HG02678 (cell line): Measurements from ENCODE around the gene DST.

ENCODE experiments used
- ATAC-seq: cut with Tn5 transposase; IDR thresholded peaks from one replicate; pipeline ENCODE4 v1.9.1; 2021; ENCODE audit warnings: mild to moderate bottlenecking, moderate library complexity; ENCODE audit not compliant: unreplicated experiment

DST gene

DNA sequence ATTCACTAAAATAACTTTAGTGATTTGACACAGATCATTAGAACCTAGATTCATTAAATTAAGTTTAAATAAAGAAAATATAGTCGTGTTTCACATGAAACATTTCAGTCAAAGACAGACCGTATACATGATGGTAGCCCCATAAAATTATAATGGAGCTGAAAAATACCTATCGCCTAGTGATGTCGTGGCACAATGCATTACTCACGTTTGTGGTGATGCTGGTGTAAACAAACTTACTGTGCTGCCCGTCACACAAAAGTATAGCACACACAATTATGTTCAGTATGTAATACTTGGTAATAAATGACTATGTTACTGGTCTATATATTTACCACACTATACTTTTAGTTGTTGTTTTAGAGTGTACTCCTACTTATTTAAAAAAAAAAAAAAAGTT lies 17.3 kb downstream of the DST start:
- ATAC-seq = no peak

DNA sequence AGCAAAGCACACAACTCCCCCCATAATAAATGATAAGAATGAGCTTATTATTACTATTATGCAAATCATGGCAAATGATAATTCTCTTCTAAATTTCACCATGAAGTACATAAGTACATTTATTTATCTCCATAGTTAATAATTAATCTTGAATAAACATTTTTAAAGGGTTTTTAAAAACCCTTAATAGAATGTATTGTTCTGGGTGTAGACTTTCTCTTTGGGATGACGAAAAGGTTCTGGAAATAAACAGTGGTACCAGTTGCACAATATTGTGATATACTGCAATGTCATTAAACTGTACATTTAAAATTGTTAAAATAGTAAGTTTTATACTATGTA lies 18.0 kb downstream of the DST start:
- ATAC-seq = no peak

DNA sequence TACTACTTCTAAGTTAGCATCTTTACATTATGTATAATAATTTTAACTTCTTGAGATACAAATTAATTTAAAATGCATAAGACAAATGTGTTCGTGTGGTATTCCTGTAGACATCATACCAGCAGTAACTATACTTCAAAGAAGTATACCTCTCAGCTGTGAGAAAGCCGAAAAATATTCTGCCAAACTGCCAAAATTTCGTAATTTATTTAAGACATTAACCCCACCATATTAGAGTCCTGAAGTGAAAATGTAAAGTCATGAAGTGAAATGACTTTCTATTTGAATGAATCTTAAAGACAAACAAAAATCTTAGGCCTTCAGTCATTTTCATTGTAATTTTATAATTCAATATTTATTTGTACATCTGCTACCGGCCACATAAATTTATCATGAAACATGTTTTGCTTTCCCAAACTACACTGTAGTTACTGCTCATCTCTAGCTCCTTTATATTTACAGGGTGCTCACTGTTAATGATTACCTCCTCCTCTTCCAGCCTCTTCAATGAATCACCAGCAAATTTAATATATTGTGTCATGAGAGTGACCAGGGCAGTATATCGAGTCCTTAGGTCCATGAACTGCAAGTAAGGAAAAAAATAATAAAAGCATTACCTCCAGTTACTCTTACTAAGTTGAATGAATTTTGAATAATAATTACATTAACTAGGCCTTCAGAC lies 18.5 kb downstream of the DST start:
- ATAC-seq = no peak

DNA sequence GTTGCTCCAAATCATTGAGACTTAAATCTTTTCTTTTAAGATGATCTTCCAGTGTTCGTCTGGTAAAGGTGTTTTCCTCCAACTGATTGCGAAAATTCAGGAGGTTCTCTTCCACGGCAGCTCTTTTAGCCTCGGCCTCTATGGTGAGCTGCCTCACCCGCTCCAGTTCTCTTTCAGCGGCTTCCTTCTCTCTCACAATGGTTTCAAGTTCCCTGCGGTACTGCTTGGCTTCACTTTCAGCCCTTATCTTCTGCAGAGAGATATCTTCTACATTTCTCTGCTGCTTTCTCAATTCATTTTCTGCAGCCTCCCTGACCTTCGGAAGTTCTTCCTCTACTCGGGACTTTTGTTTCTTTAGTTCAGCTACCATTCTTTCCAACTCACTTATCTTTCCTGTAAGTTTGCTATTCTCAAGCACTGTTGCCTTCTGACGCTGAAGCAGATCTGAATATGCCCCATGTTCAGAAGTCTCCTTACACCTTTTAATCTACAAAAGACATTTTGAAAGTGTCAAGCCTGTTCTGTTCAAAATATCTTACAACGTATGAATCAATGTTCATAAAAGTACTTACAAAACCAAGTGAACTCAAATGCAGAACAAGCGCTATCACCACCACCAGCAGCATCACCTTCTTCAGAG lies 22.3 kb downstream of the DST start:
- no peak for ATAC-seq

DNA sequence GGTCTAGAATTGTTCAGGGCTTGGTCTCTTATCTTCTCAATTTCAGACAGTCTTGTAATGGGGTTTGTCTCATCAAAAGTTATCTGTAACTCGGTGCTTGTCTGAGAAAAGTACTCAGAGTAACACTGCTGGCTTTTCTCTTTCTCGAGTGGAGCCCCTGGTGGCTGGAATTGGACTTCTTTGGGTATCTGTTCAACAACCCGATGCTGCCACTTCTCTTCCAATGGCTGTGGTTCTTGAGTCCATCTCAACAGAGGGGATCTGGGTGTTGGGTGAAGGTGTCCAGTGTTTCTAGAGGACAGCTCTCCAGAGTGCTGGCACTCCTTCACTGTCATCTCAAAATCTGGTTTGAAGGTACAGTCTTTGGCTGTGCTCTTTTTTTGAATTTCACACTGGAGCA lies 24.6 kb downstream of the DST start:
- ATAC-seq = no peak

DNA sequence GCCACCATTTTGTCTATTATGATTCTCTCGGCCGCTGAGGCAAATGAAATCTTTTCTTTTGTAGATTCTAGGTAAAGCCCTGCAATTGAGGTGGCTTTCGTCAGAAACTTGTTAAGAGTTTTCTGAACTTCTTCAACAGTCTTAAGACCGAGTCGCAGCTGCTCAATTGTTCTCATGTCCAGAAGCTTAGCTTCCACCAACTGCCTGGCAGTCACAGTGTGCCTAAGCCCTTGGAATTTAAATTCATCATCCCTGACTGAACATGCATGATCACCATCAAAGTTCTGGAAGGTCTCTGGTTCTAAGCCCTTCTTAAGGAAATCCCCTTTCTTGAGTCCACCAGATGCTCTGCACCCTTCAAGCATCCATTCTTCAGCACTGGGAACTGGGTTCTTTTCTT lies 25.7 kb downstream of the DST start:
- ATAC-seq = no peak

DNA sequence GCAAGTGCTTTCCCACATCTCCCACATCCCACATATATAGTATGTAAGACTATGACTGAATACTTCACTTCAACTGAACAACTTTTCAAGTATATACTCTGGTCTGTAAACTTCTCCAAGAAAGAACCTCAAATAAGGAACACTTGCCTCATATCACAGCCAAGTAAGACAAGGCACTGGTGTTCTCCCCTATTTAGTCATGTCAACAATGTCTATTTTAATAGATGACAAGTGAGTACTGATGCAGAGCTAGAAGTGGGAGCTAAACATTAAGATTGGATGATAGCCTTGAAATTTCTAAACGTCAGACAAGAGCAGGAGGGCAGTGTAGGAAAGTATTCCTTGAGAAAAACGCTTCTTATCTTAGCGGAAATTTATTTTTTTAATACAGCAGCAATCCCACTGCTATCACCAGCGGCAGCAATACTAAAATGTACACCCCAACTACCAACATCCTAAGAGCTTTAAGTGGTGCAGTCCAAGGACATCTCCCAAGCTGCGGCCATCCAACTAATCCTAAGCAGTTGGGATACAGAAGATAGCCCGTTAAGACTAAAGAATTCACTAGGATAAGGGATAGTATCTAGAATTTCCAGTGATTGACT lies 29.3 kb downstream of the DST start:
- ATAC-seq = no peak

DNA sequence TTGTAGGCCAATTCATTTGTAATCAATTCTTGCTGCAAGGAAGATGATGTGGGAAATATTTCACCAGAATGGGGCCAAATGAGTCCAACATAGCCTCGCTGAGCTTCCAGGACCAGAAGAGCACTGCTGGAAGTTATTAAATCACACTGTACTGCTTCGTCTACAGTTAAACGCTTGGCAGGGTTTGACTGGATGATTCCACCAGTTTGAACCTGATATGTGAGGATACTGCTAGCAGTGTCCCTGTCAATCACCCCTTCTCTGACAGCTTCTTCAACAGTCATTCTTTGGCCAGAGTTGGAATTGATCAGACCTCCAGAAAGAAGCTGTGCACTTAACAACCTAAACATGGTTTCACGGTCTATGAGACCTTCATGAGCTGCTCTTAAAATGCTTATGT lies 34.4 kb downstream of the DST start:
- no peak for ATAC-seq

DNA sequence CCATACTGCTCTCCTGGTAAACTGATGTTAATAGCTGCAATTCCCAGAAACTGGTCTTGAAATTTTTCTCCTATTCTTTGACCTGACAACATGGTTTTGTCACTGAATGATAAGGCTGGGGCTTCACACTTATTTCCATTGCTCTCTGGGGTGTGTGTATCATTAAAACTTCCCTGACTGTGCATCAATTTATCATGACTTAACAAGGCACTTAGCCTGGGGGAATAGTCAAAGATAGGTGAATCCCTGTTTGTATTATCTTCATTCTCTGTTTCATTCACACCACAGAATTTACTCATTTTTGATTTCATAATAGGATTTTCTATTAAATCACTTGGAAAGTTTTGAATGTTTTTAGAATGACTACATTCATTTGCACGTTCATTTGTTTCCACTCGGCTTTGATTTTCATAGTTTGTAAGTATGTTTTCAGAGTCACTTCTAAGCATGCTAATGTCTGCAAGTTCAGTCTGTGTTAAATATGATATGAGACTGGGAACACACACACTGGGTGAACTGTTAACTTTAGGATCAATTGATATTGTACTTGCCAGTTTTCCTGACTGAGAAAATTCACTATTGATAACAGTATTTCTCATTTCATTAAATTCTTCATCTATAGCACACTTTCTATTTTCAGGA lies 35.5 kb downstream of the DST start:
- no peak for ATAC-seq

DNA sequence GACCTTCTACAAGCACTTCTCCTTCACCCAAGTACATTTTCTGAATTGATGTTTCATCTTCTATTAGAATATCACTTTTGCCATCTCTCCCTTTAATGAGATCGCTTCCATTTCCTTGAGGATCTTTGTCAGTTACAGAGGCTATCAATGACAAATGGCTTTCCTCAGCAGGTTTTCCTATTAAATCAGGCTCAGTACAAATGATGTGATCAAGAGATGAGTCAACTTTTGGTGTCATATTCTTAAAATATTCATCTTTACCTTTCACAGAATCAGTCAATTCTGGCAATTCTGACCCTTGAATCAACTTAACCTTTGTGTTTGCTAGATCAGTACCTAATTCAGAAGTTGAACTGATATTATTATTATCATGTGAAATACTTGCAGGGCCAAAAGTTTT lies 37.3 kb downstream of the DST start:
- no peak for ATAC-seq

DNA sequence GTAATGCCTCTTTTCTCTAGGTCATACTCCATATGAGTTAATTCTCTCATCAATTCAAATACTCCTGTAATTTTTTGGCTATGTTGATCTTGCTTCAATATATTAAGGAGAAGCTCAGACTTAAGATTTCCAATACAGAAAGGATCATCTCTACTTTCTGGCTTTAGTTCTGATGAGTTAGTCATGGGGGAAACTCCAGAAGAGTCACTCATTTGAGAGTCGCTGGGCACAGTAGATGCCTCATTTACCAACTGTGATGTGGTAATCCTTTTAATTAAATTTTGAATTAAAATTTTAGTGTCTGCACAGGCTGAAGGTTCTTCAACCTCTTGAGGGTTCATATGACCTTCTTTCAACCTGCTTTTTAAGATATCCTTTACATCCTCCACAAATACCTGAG lies 38.5 kb downstream of the DST start:
- no peak for ATAC-seq

DNA sequence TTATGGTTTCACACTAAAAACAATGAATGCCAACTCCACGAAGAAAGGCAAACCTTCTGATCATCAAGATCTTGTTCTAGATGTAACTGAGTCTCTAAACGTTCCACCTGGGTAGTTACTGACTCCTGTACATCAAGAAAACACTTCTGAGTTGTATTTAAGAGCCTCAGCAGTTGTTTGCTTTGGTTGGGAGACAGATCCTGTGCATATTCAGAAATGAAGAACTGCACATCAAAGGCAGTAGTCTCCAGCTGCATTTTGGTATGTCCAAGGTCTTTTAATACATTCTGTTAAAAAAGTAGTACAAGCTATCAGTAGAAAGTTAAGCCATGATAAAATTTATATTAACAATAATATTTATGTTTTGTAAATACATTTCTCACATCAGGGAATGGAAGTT lies 41.3 kb downstream of the DST start:
- no peak for ATAC-seq

DNA sequence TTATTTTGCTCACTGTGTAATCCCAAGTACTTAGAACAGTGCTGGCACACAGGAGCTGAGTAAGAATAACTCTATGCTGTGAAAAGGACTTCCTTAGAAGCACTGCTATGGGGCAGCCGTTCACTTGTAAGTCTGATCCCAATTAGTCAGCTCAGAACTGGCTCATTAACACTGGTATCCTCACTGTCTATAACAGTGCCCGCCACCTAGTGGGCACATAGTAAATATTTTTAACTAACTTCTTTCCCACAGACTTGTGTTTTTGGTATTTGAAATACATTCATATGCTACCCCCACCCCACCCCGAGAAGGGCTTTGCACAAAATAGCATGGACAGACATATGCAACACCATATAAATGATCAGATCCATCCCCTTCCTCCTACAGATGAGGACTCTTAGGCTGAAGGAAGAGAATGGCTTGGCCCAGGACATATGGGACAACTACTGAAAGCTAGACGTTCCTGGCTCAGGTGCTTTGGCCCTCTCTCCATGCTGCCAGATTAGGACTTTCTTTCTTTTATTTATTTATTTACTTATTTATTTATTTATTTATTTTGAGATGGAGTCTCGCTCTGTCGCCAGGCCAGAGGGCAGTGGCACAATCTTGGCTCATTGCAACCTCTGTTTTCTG lies 47.1 kb downstream of the DST start:
- ATAC-seq = peak; percentile 25

DNA sequence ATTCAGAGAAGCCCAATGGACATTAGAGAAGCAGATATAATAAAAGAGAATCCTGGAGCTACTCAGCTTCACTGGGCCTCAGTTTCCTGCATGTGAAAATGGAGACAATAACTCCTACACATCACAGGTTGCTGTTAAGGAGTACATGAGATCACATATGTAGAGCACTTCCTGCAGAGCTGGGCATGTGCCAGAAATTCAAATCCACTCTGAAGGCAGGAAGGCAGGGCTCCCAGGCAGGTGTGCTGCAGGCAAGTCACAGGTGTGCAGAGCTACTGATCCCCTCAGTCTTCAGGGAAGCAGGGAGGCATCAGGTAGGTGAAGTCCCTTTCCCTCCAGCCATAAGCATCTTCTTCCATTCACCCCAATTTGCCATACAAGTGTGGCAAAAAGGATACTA lies 48.0 kb downstream of the DST start:
- peak; percentile 15 for ATAC-seq

DNA sequence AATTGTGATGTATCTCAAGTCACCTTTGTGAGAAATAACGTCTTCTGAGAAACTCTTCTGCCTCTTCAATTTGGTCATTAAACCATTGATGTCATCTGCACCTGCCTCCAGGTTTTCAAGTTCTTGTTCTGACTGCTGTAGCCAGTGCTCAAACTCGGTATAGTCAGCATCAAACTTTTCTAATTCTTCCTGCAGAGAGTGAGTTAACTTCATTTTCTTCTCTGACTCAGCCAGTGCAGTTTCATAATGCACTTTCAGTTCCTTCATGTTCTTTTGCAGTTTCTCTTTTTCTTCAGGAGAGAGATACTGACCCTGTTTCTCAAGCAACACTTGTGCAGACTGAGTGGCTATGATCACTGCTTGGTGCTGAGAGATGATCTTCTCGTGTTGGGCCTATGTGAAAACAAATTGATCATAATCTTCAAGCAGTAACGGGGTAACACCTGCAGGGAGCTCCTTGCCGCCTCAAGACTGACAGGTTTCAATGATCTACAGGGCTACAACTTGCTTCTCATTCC lies 48.8 kb downstream of the DST start:
- ATAC-seq = peak; percentile 94

DNA sequence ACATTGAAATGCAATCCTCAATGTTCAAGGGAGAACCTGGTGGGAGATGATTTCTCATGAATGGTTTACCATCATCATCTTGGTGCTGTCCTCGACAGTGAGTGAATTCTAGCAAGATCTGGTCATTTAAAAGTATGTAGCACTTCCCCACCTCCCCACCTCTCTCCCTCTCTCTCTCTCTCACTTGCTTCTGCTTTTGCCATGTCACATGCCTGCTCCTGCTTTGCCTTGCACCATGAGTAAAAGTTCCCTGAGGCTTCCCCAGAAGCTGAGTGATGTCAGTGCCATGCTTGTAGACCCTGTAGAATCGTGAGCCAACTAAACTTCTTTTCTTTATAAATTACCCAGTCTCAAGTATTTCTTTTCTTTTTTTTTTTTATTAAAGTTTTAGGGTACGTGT lies 60.5 kb downstream of the DST start:
- no peak for ATAC-seq

DNA sequence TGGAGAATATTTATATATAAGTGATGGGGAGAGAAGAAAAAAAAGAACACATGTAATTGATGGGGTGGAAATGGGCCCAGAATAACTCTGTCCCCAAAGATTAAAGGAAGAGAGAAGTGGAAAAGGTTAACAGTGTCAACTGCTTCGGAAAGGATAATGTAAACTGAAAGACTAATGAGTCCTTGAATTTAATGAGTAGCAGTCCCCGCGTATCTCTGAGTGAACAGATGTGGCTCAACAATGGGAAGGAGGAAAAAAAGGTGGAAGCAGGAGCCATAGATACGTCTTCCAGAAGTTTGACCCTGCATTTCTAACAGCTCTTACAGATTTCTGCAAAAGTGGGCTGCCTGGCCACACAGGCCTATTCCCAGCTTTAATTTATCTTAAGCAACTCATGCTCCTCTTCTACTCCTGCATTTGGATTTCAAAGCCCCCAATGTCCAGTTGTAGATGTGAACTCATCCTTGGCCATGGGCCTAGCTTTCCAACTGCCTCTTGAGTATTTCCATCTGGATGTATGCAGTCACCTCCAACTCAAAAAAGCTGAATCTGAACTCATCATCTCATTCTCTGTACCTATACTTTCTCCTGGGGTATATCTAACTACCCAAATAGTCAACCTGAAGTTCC lies 61.3 kb downstream of the DST start:
- no peak for ATAC-seq

DNA sequence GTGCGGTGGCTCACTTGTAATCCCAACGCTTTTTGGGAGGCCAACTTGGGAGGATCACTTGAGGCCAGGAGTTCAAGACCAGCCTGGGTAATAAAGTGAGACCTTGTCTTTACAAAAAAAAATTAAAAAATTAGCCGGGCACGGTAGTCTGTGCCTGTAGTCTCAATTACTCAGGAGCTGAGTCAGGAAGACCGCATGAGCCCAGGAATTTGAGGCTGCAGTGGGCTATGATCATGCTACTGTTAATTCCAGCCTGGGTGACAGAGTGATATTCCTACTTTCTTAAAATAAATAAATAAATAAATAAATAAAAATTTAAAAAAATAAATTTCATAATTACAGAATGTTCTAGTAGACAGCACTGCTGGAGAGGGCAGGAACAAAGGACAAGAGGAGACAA lies 62.4 kb downstream of the DST start:
- no peak for ATAC-seq

DNA sequence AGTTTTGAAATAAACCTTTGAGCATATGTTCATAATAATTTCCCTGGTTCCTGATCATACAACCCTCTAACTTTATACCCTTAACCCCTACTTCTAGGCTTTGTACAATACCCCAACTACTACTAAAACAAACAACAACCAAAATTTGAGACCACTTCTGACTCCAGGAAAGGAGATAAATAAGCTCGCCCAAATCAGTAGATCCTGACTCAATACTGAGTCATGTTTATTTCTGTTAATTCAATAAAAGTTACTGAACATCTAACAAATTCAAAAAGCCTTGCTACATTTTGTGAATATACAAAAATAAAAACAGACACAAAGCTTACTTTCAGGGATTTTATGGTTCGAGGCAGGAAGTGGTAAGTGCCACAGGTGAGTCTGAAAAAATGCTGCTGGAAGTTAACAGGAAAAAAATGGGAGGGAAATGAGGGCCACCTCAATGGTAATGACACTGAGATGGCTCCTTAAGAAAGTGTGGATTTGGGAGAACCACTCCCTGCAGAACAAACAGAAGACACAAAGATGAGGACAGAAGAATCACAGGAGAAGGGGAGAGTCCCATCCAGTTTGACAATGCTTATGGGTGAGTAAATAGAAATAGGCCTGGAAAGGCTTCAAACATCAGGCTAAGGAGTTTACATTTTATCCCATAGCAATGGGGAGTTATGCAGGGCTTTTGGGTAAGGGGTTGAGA lies 63.4 kb downstream of the DST start:
- ATAC-seq = no peak

DNA sequence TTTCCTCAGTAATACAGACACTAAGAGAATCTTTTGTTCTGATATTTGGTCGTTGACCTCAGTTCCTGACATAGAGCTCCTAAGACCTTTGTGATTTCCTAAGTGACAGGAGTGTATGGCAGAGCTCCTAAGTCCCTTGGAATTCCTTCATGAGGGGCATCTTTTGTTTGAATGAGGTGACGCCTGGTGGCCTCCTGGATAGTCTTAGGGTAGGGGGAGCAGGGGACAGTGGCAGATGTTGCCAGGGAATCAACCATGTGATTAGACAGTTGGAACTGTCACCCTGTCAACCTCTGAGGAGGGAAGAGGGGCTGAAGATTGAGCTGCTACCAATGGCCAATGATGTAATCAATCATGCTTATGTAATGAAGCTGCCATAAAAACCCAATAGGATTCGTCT lies 67.0 kb downstream of the DST start:
- ATAC-seq = no peak

DNA sequence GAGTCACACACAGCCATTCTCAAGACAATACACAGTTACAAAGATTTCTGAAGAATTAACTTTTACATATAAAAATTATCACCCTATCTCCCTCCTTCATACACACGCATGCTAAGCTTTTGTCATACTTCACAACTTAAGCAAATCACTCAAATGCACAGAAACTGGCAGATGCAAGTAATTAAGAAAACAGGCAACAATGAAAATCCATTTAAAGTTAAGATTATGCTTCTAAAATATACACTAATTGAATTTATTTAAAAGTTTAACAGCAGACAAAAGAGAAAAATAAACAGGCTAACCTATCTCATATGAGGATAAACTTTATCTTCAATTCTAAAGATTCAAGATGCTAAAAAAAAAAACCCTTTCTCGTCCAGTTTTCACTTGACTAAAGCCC lies 68.4 kb downstream of the DST start:
- no peak for ATAC-seq
